Chondrocyte (in vitro differentiated cells): ENCODE results near the gene TMEM108. TPM values are rescaled to one million over a fixed set of nuclear protein-coding genes. Genes with fewer than 3 reads are reported as not detected.

ENCODE experiments used
- DNase-seq: peaks from one replicate; pipeline ENCODE4 v3.0.0; 2021; ENCODE audit warnings: mixed read lengths, low spot score
- H3K27ac Mint-ChIP-seq: one replicate; pipeline ENCODE4 v1.8.0; 2021; ENCODE audit warnings: mild to moderate bottlenecking, moderate library complexity, mixed read lengths; ENCODE audit not compliant: unreplicated experiment
- H3K27me3 Mint-ChIP-seq: 2 replicates; pipeline ENCODE4 v1.8.0; 2021; ENCODE audit warnings: low read depth, mixed read lengths
- H3K36me3 Mint-ChIP-seq: 2 replicates; pipeline ENCODE4 v1.8.0; 2021; ENCODE audit warnings: low read depth, mixed read lengths
- H3K4me1 Mint-ChIP-seq: 2 replicates; pipeline ENCODE4 v1.8.0; 2021; ENCODE audit warnings: low read depth, mild to moderate bottlenecking, mixed read lengths
- H3K4me3 Mint-ChIP-seq: one replicate; pipeline ENCODE4 v1.8.0; 2021; ENCODE audit warnings: mild to moderate bottlenecking, moderate library complexity, mixed read lengths; ENCODE audit not compliant: unreplicated experiment
- H3K9me3 Mint-ChIP-seq: 2 replicates; pipeline ENCODE4 v1.8.0; 2021; ENCODE audit warnings: low read depth, mixed read lengths
- CTCF ChIP-seq: fragments of 200-600 bp; sonication (generic); IDR thresholded peaks from 2 replicates; pipeline ENCODE4 v1.5.0; 2021; ENCODE audit warnings: antibody characterized with exemption, mild to moderate bottlenecking, moderate library complexity
- total RNA-seq: library from RNA; stranded (reverse); gene quantifications from 3 replicates; pipeline ENCODE4 v1.2.1, GENCODE V29; 2021

Gene TMEM108
- total RNA-seq, 1 donor from 2014 or later, result 5.6 TPM

- H3K9me3 Mint-ChIP-seq, result no peaks in the 10 kb centered on the region
- H3K4me1 Mint-ChIP-seq, result no peaks in the 10 kb centered on the region
- no peak for TF ChIP-seq CTCF
- no peak overlapping the region for H3K27ac Mint-ChIP-seq
- no peak for DNase-seq
- H3K4me3 Mint-ChIP-seq, result no peak overlapping the region
- peaks cover 24% of the 10 kb centered on the region for H3K27me3 Mint-ChIP-seq
- H3K36me3 Mint-ChIP-seq, result peaks cover 1% of the 10 kb centered on the region
These were observed 330.9 kb downstream of the TMEM108 start for GRCh38 chr3:133369068-133369440.

GRCh38 chr3:133371181-133371580, 333.0 kb downstream of the TMEM108 start:
- no peak for DNase-seq
- Mint-ChIP-seq H3K36me3 (no peaks in the 10 kb centered on the region), H3K9me3 (no peaks in the 10 kb centered on the region), H3K4me1 (peaks cover 4% of the 10 kb centered on the region), H3K4me3 (no peak overlapping the region), H3K27me3 (peaks cover 17% of the 10 kb centered on the region), H3K27ac (no peak overlapping the region)
- no peak for TF ChIP-seq CTCF

GRCh38 chr3:133371676-133372075, 333.5 kb downstream of the TMEM108 start:
- DNase-seq, result no peak
- H3K4me3 Mint-ChIP-seq, result no peak overlapping the region
- no peak for TF ChIP-seq CTCF
- peaks cover 13% of the 10 kb centered on the region for H3K27me3 Mint-ChIP-seq
- no peaks in the 10 kb centered on the region for H3K9me3 Mint-ChIP-seq
- no peak overlapping the region for H3K27ac Mint-ChIP-seq
- peaks cover 4% of the 10 kb centered on the region for H3K4me1 Mint-ChIP-seq
- H3K36me3 Mint-ChIP-seq, result no peaks in the 10 kb centered on the region

- H3K4me1 Mint-ChIP-seq, result peaks cover 4% of the 10 kb centered on the region
- H3K9me3 Mint-ChIP-seq, result no peaks in the 10 kb centered on the region
- no peaks in the 10 kb centered on the region for H3K36me3 Mint-ChIP-seq
- no peak for TF ChIP-seq CTCF
- DNase-seq, result no peak
- H3K27ac Mint-ChIP-seq, result no peak overlapping the region
- no peak overlapping the region for H3K4me3 Mint-ChIP-seq
- peaks cover 2% of the 10 kb centered on the region for H3K27me3 Mint-ChIP-seq
These were observed 336.7 kb downstream of the TMEM108 start for GRCh38 chr3:133374708-133375402.

GRCh38 chr3:133375403-133375745, 337.2 kb downstream of the TMEM108 start:
- H3K27ac Mint-ChIP-seq, result no peak overlapping the region
- no peaks in the 10 kb centered on the region for H3K27me3 Mint-ChIP-seq
- no peak for TF ChIP-seq CTCF
- no peak for DNase-seq
- H3K4me1 Mint-ChIP-seq, result peaks cover 4% of the 10 kb centered on the region
- no peaks in the 10 kb centered on the region for H3K9me3 Mint-ChIP-seq
- H3K4me3 Mint-ChIP-seq, result no peak overlapping the region
- H3K36me3 Mint-ChIP-seq, result no peaks in the 10 kb centered on the region
